ENCODE data around the gene MISFA.
"Not testable (repeated sequence)": the region's sequence is repeated elsewhere in the genome, so short reads cannot be mapped to it uniquely, and the experiment has no call there.

MISFA gene

GRCh38 chr11:18618342-18619025 lies 18.9 kb downstream of the MISFA start:
- DNase-seq, result no peak

GRCh38 chr11:18623707-18624106 lies 24.1 kb downstream of the MISFA start:
- no peak for DNase-seq

DNA sequence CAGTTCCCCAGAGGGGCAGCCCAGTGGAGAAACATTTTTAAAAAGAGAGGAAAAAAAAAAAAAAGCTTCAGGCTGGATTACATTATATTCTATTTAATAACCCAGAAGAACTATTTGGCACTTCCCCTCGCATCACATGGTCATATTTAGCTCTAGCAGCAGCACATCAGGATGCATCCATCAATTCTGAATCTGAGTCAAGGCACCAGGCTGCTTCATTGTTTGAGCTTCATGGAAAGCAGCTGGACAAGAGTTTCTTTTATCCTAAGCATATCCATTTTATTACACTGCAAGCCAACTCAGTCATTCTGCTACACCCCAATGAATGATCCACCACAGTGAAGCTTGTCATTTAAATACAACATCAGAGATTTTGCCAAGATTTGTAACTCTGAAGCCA lies 24.6 kb downstream of the MISFA start:
- no peak for DNase-seq

DNA sequence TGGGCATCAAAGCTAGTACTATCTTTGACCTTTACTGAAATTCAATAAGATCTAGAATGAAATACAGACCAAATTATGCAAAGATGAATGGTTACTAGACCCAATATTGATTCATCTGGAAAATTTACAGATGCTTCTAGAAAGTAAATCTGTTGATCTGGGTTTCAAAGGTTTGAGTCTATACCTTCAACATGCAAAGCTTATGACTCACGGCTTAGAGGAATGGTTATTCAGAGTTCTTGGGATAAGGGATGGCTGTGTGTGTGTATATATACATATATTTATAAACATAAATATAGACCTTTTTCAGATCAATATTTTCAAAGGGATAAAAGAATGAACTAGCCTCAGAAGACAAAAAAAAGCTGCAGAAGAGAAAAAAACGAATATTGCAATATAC lies 33.3 kb downstream of the MISFA start:
- no peak for DNase-seq

- DNase-seq, result no peak
These were observed 33.9 kb downstream of the MISFA start for GRCh38 chr11:18633256-18634139.

DNA sequence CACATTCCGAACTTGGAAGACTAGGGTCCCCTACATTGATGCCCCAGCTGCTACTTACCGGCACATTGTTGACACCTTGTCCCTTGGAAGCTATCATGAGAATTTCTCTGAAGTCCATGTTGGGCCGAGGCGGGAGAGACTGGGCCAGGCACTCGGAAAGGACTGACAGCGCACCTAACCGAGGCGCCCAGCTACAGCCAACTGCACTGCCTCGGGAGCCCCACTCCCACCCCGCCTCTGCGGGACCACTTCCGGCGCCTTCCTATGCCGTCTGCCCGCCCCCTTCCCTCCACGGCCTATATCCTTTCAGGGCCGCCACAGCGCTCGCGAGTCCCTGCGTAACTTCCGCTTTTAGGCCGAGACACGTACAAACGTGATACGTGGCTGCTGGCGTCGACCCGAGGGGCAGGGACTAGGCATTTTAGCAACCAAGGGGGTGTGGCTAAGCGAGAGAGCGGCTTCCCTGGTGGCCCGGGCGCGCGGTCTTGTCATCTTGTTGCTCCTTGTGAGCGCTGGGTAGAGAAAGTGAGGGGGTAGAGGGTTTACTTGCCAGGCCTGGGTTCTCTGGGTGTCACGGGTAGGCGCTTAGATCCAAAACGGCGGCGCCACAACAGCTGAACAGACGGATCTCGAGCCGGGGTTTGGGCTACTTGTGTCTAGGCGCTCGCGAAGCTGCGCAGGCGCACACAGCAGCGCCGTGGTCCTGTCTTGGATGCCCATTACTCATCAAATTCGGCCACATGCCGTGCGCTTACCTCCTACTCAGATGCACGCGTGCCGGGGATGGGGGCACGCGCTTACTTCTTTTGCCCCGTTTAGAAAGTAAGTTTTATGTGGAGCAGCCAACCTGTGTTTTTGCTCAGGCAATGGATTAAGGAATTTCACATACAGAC lies 34.8 kb downstream of the MISFA start, which contains the start of gene SPTY2D1:
TSS of gene SPTY2D1 (minus strand) at position 203 of the 893 bp plus-strand sequence. CDS start at position 118, 85 bp downstream.
- peak; percentile 100 for DNase-seq

- no peak for DNase-seq
These were observed 42.1 kb downstream of the MISFA start for GRCh38 chr11:18641677-18642076.

DNA sequence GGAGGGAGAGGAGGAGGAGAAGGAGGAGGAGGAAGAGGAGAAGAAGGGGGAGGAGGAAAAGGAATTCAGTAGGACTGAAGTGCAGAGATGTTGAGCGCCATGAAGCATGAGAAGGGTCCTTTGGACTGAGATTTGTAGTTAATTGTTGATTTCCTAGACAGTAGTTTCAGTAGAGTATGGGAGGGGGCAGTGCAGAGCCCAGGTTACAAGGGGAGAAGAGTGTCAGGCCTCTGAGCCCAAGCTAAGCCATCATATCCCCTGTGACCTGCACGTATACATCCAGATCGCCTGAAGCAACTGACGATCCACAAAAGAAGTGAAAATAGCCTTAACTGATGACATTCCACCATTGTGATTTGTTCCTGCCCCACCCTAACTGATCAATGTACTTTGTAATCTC lies 43.4 kb downstream of the MISFA start:
- not testable (repeated sequence) for DNase-seq

DNA sequence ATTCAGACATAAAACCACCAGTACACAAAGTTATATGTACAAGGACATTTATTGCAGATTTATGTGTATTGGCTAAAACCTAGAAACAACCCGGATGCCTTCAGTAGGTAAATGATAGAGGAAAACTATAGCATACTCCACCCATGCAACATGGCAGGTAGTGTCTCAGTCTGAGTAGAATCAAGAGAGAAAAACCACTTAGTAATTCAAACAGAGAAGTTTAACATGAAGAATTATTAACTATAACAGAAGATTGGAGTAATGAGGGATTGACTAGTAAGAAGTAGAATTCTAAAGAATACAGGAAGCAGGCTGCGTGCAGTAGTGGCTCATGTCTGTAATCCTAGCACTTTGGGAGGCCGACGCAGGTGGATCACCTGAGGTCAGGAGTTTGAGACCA lies 50.8 kb downstream of the MISFA start:
- no peak for DNase-seq

GRCh38 chr11:18650859-18651557 lies 51.4 kb downstream of the MISFA start:
- no peak for DNase-seq
